ENCODE measurements around the gene SNRNP25.
"Not testable (repeated sequence)": the region's sequence is repeated elsewhere in the genome, so short reads cannot be mapped to it uniquely, and the experiment has no call there.

The SNRNP25 gene

GRCh38 chr16:53346-54236 lies at the start of gene SNRNP25, which contains the start of gene POLR3K:
TSS of gene SNRNP25 (plus strand) at chr16:53828. CDS start at chr16:54017, 189 bp downstream.
TSS of gene POLR3K (minus strand) at chr16:53608. CDS start at chr16:53586, 22 bp downstream.
- peak; percentile 98 for DNase-seq (ENCODE audit: low read depth)

GRCh38 chr16:9903-10665 lies 43.5 kb upstream of the SNRNP25 start:
- no peak for DNase-seq (ENCODE audit: low read depth)

- DNase-seq (ENCODE audit: low read depth), result peak; percentile 82
These were observed 42.9 kb upstream of the SNRNP25 start for GRCh38 chr16:10772-11171.

- not testable (repeated sequence) for DNase-seq (ENCODE audit: low read depth)
These were observed 36.4 kb upstream of the SNRNP25 start for GRCh38 chr16:17062-17765.

GRCh38 chr16:20886-21285 lies 32.7 kb upstream of the SNRNP25 start:
- not testable (repeated sequence) for DNase-seq (ENCODE audit: low read depth)

GRCh38 chr16:24151-24550 lies 29.5 kb upstream of the SNRNP25 start:
- not testable (repeated sequence) for DNase-seq (ENCODE audit: low read depth)

GRCh38 chr16:25926-26348 lies 27.7 kb upstream of the SNRNP25 start:
- DNase-seq (ENCODE audit: low read depth), result not testable (repeated sequence)

- DNase-seq (ENCODE audit: low read depth), result not testable (repeated sequence)
These were observed 23.0 kb upstream of the SNRNP25 start for GRCh38 chr16:30627-31026.

- DNase-seq (ENCODE audit: low read depth), result not testable (repeated sequence)
These were observed 20.3 kb upstream of the SNRNP25 start for GRCh38 chr16:33154-33876.

- DNase-seq (ENCODE audit: low read depth), result no peak
These were observed 19.6 kb upstream of the SNRNP25 start for GRCh38 chr16:33877-34647.

GRCh38 chr16:34648-34987 lies 19.0 kb upstream of the SNRNP25 start:
- no peak for DNase-seq (ENCODE audit: low read depth)

GRCh38 chr16:35011-35677 lies 18.5 kb upstream of the SNRNP25 start:
- no peak for DNase-seq (ENCODE audit: low read depth)

GRCh38 chr16:35678-36305 lies 17.8 kb upstream of the SNRNP25 start:
- no peak for DNase-seq (ENCODE audit: low read depth)

GRCh38 chr16:36336-36984 lies 17.2 kb upstream of the SNRNP25 start:
- DNase-seq (ENCODE audit: low read depth), result no peak

- DNase-seq (ENCODE audit: low read depth), result no peak
These were observed 16.1 kb upstream of the SNRNP25 start for GRCh38 chr16:37511-37910.

- DNase-seq (ENCODE audit: low read depth), result not testable (repeated sequence)
These were observed 15.4 kb upstream of the SNRNP25 start for GRCh38 chr16:38206-38605.

GRCh38 chr16:38941-39892 lies 14.4 kb upstream of the SNRNP25 start:
- DNase-seq (ENCODE audit: low read depth), result peak; percentile 26

GRCh38 chr16:41439-42068 lies 12.1 kb upstream of the SNRNP25 start:
- no peak for DNase-seq (ENCODE audit: low read depth)

Measured in activated T-cell treated with anti-CD3 and anti-CD28 coated beads for 24 hours (primary cell).